ENCODE data around the gene SMARCA5.

- TF ChIP-seq CTCF (IDR thresholded peaks at IDR 0.05; ENCODE audit: insufficient read depth, low read length) (no peak), GABPA (IDR thresholded peaks at IDR 0.05; ENCODE audit: low read depth) (no peak)
Measured at GRCh38 chr4:143481361-143481760, 32.1 kb upstream of the SMARCA5 start.

All from HL-60 (cell line).